Measurements from ENCODE around the gene ADAM20. TPM values are rescaled to one million over a fixed set of nuclear protein-coding genes. Genes with fewer than 3 reads are reported as not detected.

The ADAM20 gene
- total and polyA plus RNA-seq, 4 donors = 0.01 to 4.4 (median 0.51) TPM

DNA sequence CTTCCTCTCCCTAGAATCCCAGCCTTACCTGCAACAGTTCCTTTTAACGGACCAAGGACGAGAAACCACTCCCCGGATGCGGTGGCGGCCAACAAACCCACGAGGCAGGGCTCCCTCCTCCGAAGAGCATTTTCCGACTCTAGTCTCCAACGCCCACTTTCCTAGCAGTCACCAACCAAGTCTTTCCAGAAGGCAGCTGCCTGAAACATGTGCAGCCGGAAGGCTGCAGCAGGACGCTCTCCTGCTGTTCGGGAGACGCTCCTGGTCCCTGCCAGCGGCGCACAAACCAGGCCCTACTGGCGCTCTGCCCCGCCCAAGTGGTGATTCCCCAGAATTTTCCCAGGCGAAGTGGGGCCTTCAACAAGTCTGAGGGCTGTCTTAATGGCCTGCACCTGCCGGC is 21.1 kb upstream of the ADAM20 start:
- no peak overlapping the region for H3K4me3 ChIP-seq
- no peak overlapping the region for H3K9ac ChIP-seq (ENCODE audit: insufficient read depth in 1 of 2, low read length in 2 of 2)
- peak; percentile 20 to 37 (median 21) for DNase-seq
- ATAC-seq (ENCODE audit: insufficient read depth, low FRiP score) = no peak
- no peak overlapping the region for H3K27ac ChIP-seq (ENCODE audit: low read depth in 1 of 2, low read length in 1 of 2)
- 44 to 48% methylated on average over 19 of the region's 19 CpGs for WGBS, 2 donors
- no peaks in the 10 kb centered on the region for H3K9me3 ChIP-seq (ENCODE audit: control insufficient read depth in 4 of 4, insufficient read depth in 3 of 4, low read length in 3 of 4)
- no peaks in the 10 kb centered on the region for H3K36me3 ChIP-seq (ENCODE audit: control insufficient read depth in 4 of 4, insufficient read depth in 4 of 4, low read length in 4 of 4)
- H3K27me3 ChIP-seq (ENCODE audit: control insufficient read depth in 3 of 3, insufficient read depth in 3 of 3, low read length in 2 of 3) = no peaks in the 10 kb centered on the region
- no peaks in the 10 kb centered on the region for H3K4me1 ChIP-seq (ENCODE audit: control insufficient read depth in 5 of 5, insufficient read depth in 5 of 5, low read length in 5 of 5)
- TF ChIP-seq, protein P1, sequence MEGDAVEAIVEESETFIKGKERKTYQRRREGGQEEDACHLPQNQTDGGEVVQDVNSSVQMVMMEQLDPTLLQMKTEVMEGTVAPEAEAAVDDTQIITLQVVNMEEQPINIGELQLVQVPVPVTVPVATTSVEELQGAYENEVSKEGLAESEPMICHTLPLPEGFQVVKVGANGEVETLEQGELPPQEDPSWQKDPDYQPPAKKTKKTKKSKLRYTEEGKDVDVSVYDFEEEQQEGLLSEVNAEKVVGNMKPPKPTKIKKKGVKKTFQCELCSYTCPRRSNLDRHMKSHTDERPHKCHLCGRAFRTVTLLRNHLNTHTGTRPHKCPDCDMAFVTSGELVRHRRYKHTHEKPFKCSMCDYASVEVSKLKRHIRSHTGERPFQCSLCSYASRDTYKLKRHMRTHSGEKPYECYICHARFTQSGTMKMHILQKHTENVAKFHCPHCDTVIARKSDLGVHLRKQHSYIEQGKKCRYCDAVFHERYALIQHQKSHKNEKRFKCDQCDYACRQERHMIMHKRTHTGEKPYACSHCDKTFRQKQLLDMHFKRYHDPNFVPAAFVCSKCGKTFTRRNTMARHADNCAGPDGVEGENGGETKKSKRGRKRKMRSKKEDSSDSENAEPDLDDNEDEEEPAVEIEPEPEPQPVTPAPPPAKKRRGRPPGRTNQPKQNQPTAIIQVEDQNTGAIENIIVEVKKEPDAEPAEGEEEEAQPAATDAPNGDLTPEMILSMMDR (IDR thresholded peaks at IDR 0.05; ENCODE audit: control extremely low read depth, extremely low read depth) = no peak

DNA sequence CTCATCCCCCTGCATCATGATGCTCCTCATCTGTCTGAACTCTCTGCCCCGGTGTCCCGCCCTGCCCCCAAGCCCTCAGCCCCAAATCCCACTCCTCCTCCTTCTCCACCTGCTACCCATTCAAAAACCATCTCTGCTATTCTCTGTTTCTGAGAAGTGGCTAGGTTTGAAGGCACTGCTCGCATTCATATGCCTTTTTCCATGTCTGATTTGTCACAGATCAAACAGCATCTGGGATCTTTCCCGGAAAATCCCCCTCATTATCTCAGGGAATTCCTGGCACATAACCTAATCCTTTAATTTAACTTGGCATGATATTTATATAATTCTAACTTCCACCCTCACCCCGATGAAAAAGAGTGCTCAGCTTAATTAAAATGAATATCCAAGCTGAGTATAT is 3.3 kb upstream of the ADAM20 start:
- no peaks in the 10 kb centered on the region for H3K36me3 ChIP-seq (ENCODE audit: control insufficient read depth in 4 of 4, insufficient read depth in 4 of 4, low read length in 4 of 4)
- DNase-seq = no peak
- no peak overlapping the region for H3K27ac ChIP-seq (ENCODE audit: low read depth in 1 of 2, low read length in 1 of 2)
- no peaks in the 10 kb centered on the region for H3K4me1 ChIP-seq (ENCODE audit: control insufficient read depth in 5 of 5, insufficient read depth in 5 of 5, low read length in 5 of 5)
- no peak overlapping the region for H3K4me3 ChIP-seq
- H3K9me3 ChIP-seq (ENCODE audit: control insufficient read depth in 4 of 4, insufficient read depth in 3 of 4, low read length in 3 of 4) = peaks cover 0 to 7% (median 2%) of the 10 kb centered on the region in 4 donors
- WGBS, 2 donors = 91 to 95% methylated on average over 5 of the region's 5 CpGs
- TF ChIP-seq, protein P1 (IDR thresholded peaks at IDR 0.05; ENCODE audit: control extremely low read depth, extremely low read depth) = no peak
- no peak overlapping the region for H3K9ac ChIP-seq (ENCODE audit: insufficient read depth in 1 of 2, low read length in 2 of 2)
- H3K27me3 ChIP-seq (ENCODE audit: control insufficient read depth in 3 of 3, insufficient read depth in 3 of 3, low read length in 2 of 3) = no peaks in the 10 kb centered on the region
- no peak for ATAC-seq (ENCODE audit: insufficient read depth, low FRiP score)

DNA sequence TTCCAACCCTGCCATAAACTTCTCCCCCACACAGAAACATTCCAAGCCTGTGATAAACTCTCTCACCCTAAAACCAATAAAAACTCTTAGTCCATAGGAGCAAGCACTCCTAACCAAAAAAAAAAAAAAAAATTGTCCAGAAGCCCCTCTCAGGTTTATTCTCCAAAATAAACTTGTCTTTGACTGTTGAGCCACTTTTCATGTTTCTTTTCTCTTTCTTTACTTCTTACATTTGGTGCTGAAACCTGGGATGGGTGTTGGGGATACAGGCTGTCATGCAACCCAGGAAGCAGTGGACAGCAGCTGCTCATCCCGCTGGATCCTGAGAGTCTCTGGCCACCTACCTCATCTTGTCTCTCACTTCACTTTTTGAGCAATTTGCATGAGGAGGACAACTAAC is 2.0 kb upstream of the ADAM20 start:
- no peaks in the 10 kb centered on the region for H3K4me1 ChIP-seq (ENCODE audit: control insufficient read depth in 5 of 5, insufficient read depth in 5 of 5, low read length in 5 of 5)
- peaks cover 0 to 3% (median 0%) of the 10 kb centered on the region in 4 donors for H3K36me3 ChIP-seq (ENCODE audit: control insufficient read depth in 4 of 4, insufficient read depth in 4 of 4, low read length in 4 of 4)
- WGBS, 2 donors = 51 to 83% methylated on average over 1 of the region's 1 CpG
- H3K4me3 ChIP-seq = no peak overlapping the region
- ATAC-seq (ENCODE audit: insufficient read depth, low FRiP score) (no peak), DNase-seq (no peak)
- H3K27ac ChIP-seq (ENCODE audit: low read depth in 1 of 2, low read length in 1 of 2) = no peak overlapping the region
- H3K27me3 ChIP-seq (ENCODE audit: control insufficient read depth in 3 of 3, insufficient read depth in 3 of 3, low read length in 2 of 3) = no peaks in the 10 kb centered on the region
- peaks cover 0 to 7% (median 2%) of the 10 kb centered on the region in 4 donors for H3K9me3 ChIP-seq (ENCODE audit: control insufficient read depth in 4 of 4, insufficient read depth in 3 of 4, low read length in 3 of 4)
- no peak overlapping the region for H3K9ac ChIP-seq (ENCODE audit: insufficient read depth in 1 of 2, low read length in 2 of 2)
- TF ChIP-seq, protein P1 (IDR thresholded peaks at IDR 0.05; ENCODE audit: control extremely low read depth, extremely low read depth) = no peak

DNA sequence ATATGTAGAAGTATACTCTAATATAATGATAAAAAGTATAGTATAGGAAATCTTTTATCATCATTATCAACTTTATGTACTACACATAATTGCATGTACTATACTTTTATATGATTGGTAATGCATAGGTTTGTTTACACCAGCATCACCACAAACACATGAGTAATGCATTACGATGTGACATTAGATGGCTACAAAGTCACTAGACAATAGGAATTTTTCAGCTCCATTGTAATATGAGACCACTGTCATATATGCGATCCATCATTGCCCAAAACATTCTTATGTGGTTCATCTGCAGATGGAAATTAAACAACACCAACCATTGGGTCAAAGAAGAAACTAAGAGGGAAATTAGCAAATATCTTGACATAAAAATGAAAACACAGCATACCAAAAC is 4.4 kb downstream of the ADAM20 start:
- H3K27ac ChIP-seq (ENCODE audit: low read depth in 1 of 2, low read length in 1 of 2) = no peak overlapping the region
- 99% methylated on average over 2 of the region's 2 CpGs for WGBS, 2 donors
- H3K9ac ChIP-seq (ENCODE audit: insufficient read depth in 1 of 2, low read length in 2 of 2) = no peak overlapping the region
- no peaks in the 10 kb centered on the region for H3K4me1 ChIP-seq (ENCODE audit: control insufficient read depth in 5 of 5, insufficient read depth in 5 of 5, low read length in 5 of 5)
- H3K4me3 ChIP-seq = no peak overlapping the region
- ATAC-seq (ENCODE audit: insufficient read depth, low FRiP score) (no peak), DNase-seq (no peak)
- peaks cover 0 to 2% (median 0%) of the 10 kb centered on the region in 4 donors for H3K9me3 ChIP-seq (ENCODE audit: control insufficient read depth in 4 of 4, insufficient read depth in 3 of 4, low read length in 3 of 4)
- TF ChIP-seq, protein P1 (IDR thresholded peaks at IDR 0.05; ENCODE audit: control extremely low read depth, extremely low read depth) = no peak
- H3K36me3 ChIP-seq (ENCODE audit: control insufficient read depth in 4 of 4, insufficient read depth in 4 of 4, low read length in 4 of 4) = peaks cover 0 to 3% (median 0%) of the 10 kb centered on the region in 4 donors
- no peaks in the 10 kb centered on the region for H3K27me3 ChIP-seq (ENCODE audit: control insufficient read depth in 3 of 3, insufficient read depth in 3 of 3, low read length in 2 of 3)
